Daoy (cell line): ENCODE measurements around the gene SIRPG. TPM values are rescaled to one million over a fixed set of nuclear protein-coding genes. Genes with fewer than 3 reads are reported as not detected.
"Not testable (repeated sequence)": the region's sequence is repeated elsewhere in the genome, so short reads cannot be mapped to it uniquely, and the experiment has no call there.

ENCODE experiments used
- DNase-seq: peaks from one replicate; pipeline ENCODE4 v3.0.0-alpha.2; 2015; ENCODE audit warnings: low read depth
- total RNA-seq: library from RNA; depleted of rRNA; stranded (reverse); fragments of >200 nt; shearing (Covaris generic); gene quantifications from 2 replicates; pipeline ENCODE4 v1.2.3, GENCODE V29; 2014

Gene SIRPG
- total RNA-seq, 1 experiment from 2014 or later: not detected

GRCh38 chr20:1635291-1635979 lies 22.1 kb downstream of the SIRPG start:
- no peak for DNase-seq

GRCh38 chr20:1633535-1633934 lies 24.0 kb downstream of the SIRPG start:
- no peak for DNase-seq

- DNase-seq: no peak
Measured at GRCh38 chr20:1632178-1632577, 25.4 kb downstream of the SIRPG start.

GRCh38 chr20:1631309-1632151 lies 26.0 kb downstream of the SIRPG start:
- DNase-seq: no peak

- no peak for DNase-seq
Measured at GRCh38 chr20:1630186-1630585, 27.4 kb downstream of the SIRPG start.

- DNase-seq: no peak
Measured at GRCh38 chr20:1629321-1629720, 28.3 kb downstream of the SIRPG start.

- DNase-seq: no peak
Measured at GRCh38 chr20:1628621-1629020, 29.0 kb downstream of the SIRPG start.

GRCh38 chr20:1627200-1627550 lies 30.4 kb downstream of the SIRPG start:
- DNase-seq: no peak

- DNase-seq: no peak
Measured at GRCh38 chr20:1626528-1627199, 30.9 kb downstream of the SIRPG start.

- DNase-seq: no peak
Measured at GRCh38 chr20:1625083-1625690, 32.4 kb downstream of the SIRPG start.

GRCh38 chr20:1623501-1624205 lies 33.9 kb downstream of the SIRPG start:
- no peak for DNase-seq

- DNase-seq: no peak
Measured at GRCh38 chr20:1622450-1622849, 35.1 kb downstream of the SIRPG start.

- no peak for DNase-seq
Measured at GRCh38 chr20:1621316-1621715, 36.3 kb downstream of the SIRPG start.

- no peak for DNase-seq
Measured at GRCh38 chr20:1619861-1620444, 37.6 kb downstream of the SIRPG start, which contains the start of gene SIRPB1. SIRPB1 (minus strand) TSS chr20:1620009; CDS start chr20:1619944, 65 bp downstream.

GRCh38 chr20:1618954-1619540 lies 38.5 kb downstream of the SIRPG start:
- DNase-seq: no peak

- DNase-seq: no peak
Measured at GRCh38 chr20:1618479-1618878, 39.1 kb downstream of the SIRPG start.

GRCh38 chr20:1616858-1617434 lies 40.6 kb downstream of the SIRPG start:
- no peak for DNase-seq

GRCh38 chr20:1610404-1610803 lies 47.2 kb downstream of the SIRPG start:
- DNase-seq: not testable (repeated sequence)

- not testable (repeated sequence) for DNase-seq
Measured at GRCh38 chr20:1608678-1609347, 48.8 kb downstream of the SIRPG start.

GRCh38 chr20:1600736-1601135 lies 56.8 kb downstream of the SIRPG start:
- DNase-seq: no peak
